IPS-18c (cell line): Measurements from ENCODE around the gene SLCO2A1.

ENCODE experiments used
- H3K4me3 ChIP-seq: 2 replicates; pipeline ENCODE4 v1.7.0; 2013; ENCODE audit warnings: low read depth, mild to moderate bottlenecking, low read length, moderate library complexity; ENCODE audit not compliant: insufficient read depth
- H3K9me3 ChIP-seq: one replicate; pipeline ENCODE4 v1.6.1; 2013; ENCODE audit warnings: mild to moderate bottlenecking, low read length, moderate library complexity; ENCODE audit not compliant: control insufficient read depth, insufficient read depth

SLCO2A1 gene

DNA sequence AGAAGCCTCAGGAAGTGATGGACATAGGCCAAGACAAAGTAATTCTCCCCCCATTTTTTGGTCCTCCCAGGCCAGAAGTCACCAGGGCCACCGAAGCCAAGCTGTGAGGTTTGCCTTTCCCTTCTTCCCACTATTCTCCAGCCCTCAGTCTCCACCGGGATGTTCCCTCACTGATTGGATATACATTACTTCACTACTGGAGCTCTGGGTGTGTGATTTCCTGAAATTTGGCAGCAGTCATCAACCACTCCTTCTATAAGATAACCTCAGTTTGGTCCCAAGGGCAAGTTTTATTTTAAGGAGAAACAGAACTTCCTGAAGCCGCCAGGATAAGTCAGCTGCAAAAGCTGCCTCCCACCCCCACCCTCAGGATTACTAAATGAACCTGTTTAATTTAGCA is 11.3 kb downstream of the SLCO2A1 start:
- Histone ChIP-seq H3K4me3 (no peak overlapping the region), H3K9me3 (no peaks in the 10 kb centered on the region)

DNA sequence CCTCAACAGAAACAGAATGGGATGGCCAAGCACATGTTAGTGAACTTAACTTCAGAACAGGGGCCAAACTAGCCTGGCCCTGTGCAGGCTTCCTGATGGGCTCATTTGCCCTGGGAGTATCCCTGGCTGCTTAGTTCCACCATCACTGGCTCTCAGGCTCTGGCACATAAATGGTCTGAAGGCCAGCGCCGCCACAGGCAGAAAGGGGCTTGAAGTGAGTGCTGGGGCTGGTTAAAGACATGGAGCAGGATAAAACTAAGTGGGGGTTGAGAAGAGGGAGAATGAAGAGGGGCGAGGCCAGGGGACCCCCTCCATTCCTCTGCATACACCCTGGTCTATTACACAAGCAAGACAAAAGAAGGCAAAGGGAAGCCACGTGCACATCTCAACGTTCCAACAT is 12.2 kb downstream of the SLCO2A1 start:
- no peak overlapping the region for H3K4me3 ChIP-seq
- H3K9me3 ChIP-seq: no peaks in the 10 kb centered on the region

DNA sequence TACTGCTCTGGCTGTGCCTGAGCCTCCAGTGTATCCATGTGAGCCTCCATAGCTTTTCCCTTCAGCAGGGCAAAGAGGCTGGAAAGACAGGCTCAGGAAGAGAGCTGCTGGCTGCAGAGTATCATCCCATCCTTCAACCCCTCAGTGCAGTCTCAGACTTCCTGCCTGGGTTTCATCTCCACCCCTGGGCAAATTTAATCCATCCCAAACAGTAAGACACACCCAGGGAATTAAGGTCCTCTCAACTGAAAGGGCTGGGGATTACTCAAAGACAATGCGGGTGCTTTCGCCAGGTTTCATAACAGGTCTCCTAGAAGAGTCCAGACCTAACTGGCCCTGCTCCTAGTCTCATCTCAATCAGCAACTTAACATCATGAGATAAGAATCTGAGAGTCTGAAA is 15.5 kb downstream of the SLCO2A1 start:
- Histone ChIP-seq H3K4me3 (no peak overlapping the region), H3K9me3 (no peaks in the 10 kb centered on the region)

DNA sequence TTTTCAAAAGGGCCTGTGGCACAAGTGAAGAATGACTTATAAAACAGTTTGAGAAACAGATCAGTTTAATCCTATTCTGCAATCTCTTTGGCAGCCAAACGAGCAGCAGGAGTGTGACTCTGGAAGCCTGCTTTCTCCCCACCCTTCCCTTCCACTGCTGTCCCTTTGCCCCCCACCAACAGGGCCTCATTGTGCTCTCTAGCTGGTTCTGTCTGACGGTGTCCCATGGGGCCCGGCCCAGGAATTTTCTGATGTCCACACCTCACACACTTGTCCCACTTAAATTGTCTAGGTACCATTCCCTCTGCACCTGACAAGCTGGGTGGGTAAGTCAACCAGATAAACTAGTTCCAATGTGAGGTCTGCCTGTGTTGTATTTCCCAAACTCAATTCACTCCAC is 16.4 kb downstream of the SLCO2A1 start:
- Histone ChIP-seq H3K4me3 (no peak overlapping the region), H3K9me3 (no peaks in the 10 kb centered on the region)

DNA sequence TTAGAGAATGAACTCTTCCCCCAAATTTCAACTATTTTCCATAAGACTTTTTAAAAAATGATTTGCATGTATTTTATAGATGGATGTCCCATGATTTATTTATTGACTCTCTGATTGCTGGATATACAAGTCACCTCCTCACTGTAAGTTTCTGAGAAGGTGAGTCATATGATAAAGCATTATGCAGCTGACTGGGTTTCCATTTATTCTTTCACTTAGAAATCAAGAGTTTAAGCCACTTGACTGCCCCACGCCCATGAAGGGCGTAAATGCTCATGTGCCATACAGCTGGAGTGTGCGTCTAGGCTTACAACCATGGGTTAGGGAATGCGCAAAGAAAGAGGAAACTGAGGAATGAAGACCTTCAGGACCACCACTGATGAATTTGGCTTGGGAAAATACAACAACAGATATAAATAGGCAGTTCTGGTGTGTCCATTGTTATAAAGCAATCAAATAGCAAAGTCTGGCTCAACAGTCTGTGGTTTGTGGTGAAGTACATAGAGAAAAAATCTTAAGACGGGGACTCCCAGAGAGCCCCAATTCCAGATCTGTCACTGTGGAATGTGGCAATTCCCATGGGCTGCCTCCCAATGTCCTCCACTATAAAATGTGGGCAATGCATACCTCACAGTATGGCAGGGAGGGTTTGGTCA is 20.3 kb downstream of the SLCO2A1 start:
- no peak overlapping the region for H3K4me3 ChIP-seq
- H3K9me3 ChIP-seq: peaks cover 2% of the 10 kb centered on the region

DNA sequence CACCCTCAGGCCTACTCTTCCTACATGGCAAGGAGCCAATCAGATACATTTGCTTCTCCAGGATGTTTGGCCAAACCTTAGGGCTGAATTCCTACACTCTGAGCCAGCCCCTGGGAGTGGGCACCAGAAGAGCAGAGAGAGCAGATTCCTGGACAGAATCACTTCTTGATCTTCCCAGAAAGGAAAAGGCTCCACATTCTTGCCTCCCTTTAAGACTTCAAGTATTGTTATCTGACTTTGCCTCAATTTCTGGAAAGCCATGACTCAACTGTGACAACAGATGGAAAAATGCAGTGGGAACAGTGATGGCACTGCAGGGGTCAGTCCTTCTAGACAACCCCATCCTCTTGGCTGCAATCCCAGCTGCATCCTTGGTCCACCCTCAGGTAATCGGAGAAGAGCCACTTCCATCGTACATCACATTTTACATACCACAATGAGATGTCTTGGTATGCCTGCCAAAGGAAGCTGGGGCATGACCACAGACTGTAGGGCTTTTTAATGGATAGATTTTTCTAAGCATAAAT is 21.0 kb downstream of the SLCO2A1 start:
- H3K4me3 ChIP-seq: no peak overlapping the region
- H3K9me3 ChIP-seq: peaks cover 2% of the 10 kb centered on the region

DNA sequence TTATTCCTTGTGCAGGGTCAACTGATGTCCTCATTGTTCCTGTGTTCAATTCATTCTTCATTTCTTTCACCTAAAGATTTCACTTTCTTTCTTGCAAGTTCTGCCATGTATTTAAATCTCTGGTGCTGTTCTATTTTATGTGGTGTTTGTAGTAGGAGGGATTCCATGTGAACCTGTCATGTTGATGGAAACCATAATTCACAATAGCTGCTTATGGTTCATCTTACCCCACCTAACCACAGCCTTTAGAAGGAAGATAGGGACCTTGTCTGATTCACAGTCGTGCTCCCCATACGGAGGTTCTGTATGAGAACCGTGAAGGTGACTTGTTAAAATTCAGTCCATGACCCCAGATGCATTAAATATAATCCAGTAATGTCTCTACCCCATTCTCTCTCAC is 21.9 kb downstream of the SLCO2A1 start:
- Histone ChIP-seq H3K9me3 (peaks cover 2% of the 10 kb centered on the region), H3K4me3 (no peak overlapping the region)

DNA sequence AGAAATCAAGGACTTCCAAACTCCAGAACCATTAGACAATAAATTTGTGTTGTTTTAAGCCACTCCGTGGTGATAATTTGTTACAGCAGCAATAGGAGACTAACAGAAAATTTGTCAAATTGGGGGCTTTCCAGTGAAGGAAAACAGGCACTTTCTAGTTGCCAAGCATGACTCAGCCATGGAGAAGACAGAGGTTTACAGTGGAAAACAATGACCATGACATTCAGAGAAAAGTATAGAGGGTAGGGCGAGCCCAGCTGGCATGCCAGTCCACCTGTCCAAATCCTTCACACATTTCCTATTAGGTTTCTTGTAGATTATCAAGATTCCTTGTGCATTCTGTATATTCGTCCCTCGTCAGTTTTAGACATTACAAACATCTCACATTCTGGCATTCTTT is 24.9 kb downstream of the SLCO2A1 start:
- Histone ChIP-seq H3K4me3 (no peak overlapping the region), H3K9me3 (peaks cover 2% of the 10 kb centered on the region)

DNA sequence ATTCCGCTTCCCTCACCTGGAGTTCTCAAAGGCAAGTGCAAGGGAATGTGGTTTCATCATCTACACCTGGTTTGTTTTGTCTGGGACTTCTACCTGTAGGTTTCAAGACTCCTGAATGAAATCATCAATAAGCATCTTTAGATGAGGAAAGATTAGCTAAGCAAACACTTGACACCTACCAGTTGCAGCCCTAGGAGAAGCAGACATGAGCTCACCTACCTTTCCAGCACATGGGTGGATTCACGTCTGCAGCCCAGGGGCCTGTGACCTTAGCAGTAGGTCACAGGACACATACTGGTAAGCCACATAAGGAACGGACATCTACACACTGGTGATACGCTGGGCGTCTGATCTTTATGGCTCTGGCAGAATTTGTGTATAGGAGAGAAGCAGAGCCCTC is 26.7 kb downstream of the SLCO2A1 start:
- Histone ChIP-seq H3K4me3 (no peak overlapping the region), H3K9me3 (peaks cover 2% of the 10 kb centered on the region)

DNA sequence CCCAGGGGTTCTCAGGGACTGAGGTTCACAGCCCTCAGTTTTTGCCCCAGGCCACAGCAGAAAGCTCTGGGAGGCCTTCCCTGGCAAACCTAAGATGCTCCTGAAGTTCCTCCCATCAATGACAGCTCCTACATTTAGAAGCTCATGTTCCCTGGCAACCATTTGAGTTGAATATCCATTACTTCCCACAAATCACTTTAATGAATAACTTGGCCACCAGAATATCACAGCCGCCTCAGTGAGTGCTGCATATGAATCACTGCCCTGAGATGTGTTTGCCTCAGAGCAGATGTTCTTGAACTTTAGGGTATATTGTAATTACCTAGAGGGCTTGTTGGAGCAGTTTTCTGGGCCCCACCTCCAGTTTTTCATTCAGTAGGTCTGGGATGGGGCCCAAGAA is 27.4 kb downstream of the SLCO2A1 start:
- Histone ChIP-seq H3K9me3 (peaks cover 2% of the 10 kb centered on the region), H3K4me3 (no peak overlapping the region)

DNA sequence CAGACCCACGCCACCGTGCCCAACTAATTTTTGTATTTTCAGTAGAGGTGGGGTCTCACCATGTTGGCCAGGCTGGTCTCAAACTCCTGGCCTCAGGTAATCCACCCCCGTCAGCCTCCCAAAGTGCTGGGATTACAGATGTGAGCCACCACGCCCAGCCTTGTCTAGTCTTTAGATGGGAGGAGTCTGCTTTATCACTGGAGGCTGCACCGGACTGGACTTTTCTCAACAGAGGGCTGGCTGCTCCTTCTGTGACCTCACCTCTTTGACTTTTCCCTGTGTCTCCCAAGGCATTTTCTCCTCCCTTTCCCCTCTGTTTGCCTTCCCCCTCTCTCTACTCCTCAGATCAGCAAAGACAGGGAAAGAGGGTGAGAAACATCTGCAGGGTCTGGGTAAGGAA is 28.5 kb downstream of the SLCO2A1 start:
- H3K9me3 ChIP-seq: peaks cover 2% of the 10 kb centered on the region
- H3K4me3 ChIP-seq: no peak overlapping the region

DNA sequence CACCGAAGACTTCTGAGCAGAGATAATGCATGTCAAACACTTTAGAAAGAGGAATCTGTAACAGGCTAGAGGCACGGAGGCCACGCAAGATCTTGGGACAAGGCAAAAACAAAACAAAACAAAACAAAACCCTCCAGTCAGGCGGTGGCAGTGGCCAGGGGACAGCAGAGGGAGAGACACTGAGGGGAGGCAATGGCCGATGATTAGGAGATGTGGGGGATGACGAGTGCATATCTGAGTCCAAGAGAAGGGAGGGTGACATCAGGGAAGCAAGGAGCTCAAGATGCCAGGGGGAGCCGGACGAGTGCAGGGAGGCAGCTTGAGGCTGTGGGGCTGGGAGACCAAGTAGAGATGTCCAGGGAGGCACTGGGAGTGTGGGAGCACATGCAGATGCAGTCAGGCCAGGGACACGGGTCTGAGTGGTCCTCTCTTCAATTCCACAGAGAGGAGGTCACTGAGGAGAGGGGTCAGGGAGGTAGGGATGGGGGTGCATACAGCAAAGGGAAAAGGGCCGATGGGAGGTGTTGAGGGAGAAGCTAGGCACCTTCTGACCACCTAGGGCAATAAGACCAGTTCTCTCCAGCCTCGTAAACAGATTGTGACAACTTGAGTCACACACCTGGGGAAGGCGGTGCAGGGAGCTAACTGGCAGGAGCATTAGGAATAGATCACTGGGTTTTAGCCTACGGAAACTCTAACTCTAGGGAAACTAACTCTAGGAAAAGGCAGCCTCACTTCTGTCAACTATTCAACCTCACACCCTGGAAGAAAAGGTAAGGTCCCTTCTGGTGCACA is 29.6 kb downstream of the SLCO2A1 start:
- no peak overlapping the region for H3K4me3 ChIP-seq

DNA sequence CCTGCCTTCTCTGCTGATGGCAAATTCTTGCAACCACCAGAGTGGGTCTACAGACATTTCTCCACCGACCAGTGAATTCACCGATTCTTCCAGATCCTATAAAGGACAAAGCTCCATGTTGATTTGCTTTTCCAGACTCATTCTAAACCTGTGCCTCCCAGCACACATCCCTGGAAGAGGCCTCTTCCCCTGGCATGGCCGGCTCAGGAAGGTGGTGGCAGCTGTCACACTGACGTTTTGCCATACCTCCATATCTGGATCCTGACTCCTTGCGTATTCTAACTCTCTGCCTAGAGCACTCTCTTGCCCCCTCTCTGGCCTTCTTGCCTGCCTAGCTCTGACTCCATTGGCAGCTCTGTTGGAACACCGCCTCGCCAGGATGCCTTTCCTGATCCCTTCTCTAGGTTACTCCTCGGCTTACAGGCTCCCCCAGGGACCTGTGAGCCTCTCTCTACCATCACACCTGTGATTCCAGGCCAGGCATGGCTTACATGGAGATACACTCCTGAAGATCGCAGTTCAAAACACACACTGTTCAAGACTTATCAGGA is 31.0 kb downstream of the SLCO2A1 start:
- Histone ChIP-seq H3K9me3 (no peaks in the 10 kb centered on the region), H3K4me3 (no peak overlapping the region)

More for the DNA sequence above, 29.6 kb downstream of the SLCO2A1 start:
- H3K9me3 ChIP-seq: no peaks in the 10 kb centered on the region

DNA sequence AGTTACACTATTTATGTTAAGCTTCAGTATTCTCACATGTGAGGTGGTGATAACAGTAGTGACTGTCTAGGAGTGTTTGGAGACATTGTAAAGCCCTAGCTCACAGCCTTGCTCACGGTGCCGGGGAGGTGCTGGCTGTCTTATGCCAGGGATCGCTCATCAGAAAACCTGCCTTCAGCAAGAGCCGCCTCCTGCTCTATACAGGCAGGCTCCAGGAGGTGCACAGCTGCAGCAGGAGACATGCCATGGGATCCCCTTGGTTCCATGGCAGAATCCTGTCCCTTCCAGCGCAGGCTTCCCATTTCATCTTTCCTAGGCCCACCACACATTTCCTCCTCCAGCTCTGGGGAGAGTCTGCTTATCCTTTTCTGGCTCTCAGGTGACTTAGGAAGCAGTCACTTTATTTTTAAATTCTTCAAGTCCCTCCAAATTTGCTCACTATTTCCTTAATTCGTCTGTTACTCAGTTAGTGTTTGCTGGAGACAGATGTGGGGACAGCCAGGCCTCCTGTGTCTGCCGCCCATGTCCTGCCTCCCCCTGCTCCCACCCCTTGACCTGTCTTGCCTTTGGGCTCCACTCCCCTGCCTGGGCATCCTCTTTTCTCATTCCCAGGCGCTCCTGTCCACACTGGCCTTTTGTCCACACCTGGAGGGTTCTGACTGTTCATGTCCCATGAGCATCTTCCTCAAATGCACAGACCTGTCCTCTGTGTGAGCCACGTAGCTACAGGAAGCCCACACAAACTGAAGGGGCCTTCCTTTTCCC is 31.7 kb downstream of the SLCO2A1 start:
- Histone ChIP-seq H3K4me3 (no peak overlapping the region), H3K9me3 (no peaks in the 10 kb centered on the region)

DNA sequence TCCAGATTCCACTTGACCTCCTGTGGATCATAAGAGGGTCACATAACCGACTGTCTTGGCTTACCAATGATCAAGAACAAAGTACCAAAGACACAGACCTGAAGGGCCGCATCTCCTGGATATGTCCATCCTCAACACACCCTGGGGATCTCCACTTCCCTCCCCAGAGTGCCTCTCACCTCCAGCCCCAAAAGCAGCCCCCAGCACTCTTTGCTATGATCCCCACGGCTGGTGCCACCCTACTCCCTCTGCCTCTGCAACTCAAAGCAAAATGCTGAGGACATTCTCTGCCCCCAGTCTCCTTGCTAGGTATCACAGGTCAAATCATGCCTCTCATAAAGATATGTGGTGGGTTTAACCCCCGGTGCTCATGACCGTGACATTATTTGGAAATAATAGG is 32.7 kb downstream of the SLCO2A1 start:
- no peak overlapping the region for H3K4me3 ChIP-seq
- H3K9me3 ChIP-seq: no peaks in the 10 kb centered on the region

DNA sequence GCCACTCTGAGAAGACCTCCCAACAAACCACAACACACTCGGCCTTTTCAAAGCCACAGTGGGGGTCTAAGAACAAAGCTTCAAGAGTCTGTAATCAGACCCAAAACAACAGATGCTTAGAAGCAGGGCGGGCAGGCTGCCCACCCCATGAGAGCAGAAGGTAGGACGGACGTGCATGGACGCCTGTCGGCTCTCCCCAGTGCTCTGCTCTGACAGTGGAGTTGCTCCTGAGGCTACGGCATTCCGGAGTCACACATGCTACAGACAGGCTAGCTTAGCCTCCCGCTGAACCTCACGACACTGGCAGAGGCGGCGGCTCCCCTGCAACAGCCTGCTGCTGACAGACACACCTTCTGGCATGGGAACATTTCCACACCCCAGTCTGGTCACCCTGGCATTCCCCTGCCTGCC is 33.5 kb downstream of the SLCO2A1 start:
- no peaks in the 10 kb centered on the region for H3K9me3 ChIP-seq
- no peak overlapping the region for H3K4me3 ChIP-seq

DNA sequence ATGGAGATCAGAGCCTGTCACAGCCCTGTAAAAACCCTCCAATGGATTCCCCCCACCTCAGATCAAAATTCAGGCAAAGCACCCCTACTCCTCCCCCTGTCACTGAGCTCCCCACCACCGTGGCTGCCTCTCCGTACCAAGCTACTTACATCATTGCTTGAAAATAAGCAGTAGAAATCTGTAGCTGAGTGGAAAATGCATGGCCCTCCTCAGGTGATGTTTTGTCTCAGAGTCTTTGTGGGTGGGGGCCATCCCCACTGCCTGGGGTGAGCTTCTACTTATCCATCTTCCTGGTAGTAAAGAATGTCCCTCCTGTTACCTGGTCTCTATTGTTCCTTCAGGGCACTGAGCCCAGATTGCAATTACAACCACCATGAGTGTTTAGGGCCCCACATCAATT is 34.5 kb downstream of the SLCO2A1 start:
- H3K9me3 ChIP-seq: no peaks in the 10 kb centered on the region
- no peak overlapping the region for H3K4me3 ChIP-seq
